H9 (cell line): ENCODE data around the gene RBM15. TPM values are rescaled to one million over a fixed set of nuclear protein-coding genes. Genes with fewer than 3 reads are reported as not detected.

Experiments used
- DNase-seq: peaks from one replicate; pipeline ENCODE4 v3.0.0-alpha.2; 2017
- H2AFZ ChIP-seq: one replicate; pipeline ENCODE4 v1.6.1; 2013; ENCODE audit warnings: mild to moderate bottlenecking, low read length, control low read depth, moderate library complexity
- H2AK5ac ChIP-seq: 2 replicates; pipeline ENCODE4 v1.6.1; 2013; ENCODE audit warnings: low read length, control low read depth, mixed read lengths; ENCODE audit not compliant: insufficient read length
- H2BK120ac ChIP-seq: one replicate; pipeline ENCODE4 v1.6.1; 2013; ENCODE audit warnings: low read depth, mild to moderate bottlenecking, low read length, control low read depth, inconsistent platforms; ENCODE audit not compliant: poor library complexity, severe bottlenecking
- H2BK12ac ChIP-seq: 2 replicates; pipeline ENCODE4 v1.6.1; 2013; ENCODE audit warnings: low read length, control low read depth, mixed read lengths, low read depth; ENCODE audit not compliant: insufficient read length
- H2BK15ac ChIP-seq: 2 replicates; pipeline ENCODE4 v1.6.1; 2013; ENCODE audit warnings: low read depth, low read length, control low read depth
- H2BK20ac ChIP-seq: one replicate; pipeline ENCODE4 v1.6.1; 2013; ENCODE audit warnings: low read depth, mild to moderate bottlenecking, low read length, control low read depth, inconsistent platforms; ENCODE audit not compliant: poor library complexity, severe bottlenecking
- H2BK5ac ChIP-seq: 2 replicates; pipeline ENCODE4 v1.6.1; 2013; ENCODE audit warnings: low read length, control low read depth, mixed read lengths; ENCODE audit not compliant: insufficient read length
- H3K14ac ChIP-seq: 2 replicates; pipeline ENCODE4 v1.6.1; 2013; ENCODE audit warnings: low read length, control low read depth; ENCODE audit not compliant: insufficient read depth
- H3K18ac ChIP-seq: 2 replicates; pipeline ENCODE4 v1.6.1; 2013; ENCODE audit warnings: low read depth, mild to moderate bottlenecking, mixed read lengths, low read length, control low read depth; ENCODE audit not compliant: insufficient read length
- H3K23ac ChIP-seq: 2 replicates; pipeline ENCODE4 v1.6.1; 2013; ENCODE audit warnings: low read length, control low read depth, mixed read lengths, low read depth; ENCODE audit not compliant: insufficient read length
- H3K23me2 ChIP-seq: 2 replicates; pipeline ENCODE4 v1.6.1; 2013; ENCODE audit warnings: low read depth, mild to moderate bottlenecking, mixed read lengths, low read length, control low read depth; ENCODE audit not compliant: insufficient read length, poor library complexity, severe bottlenecking
- H3K27ac ChIP-seq: 2 replicates; pipeline ENCODE4 v1.5.1; 2013; ENCODE audit warnings: low read length, control low read depth, mixed read lengths, low read depth; ENCODE audit not compliant: insufficient read length
- H3K27me3 ChIP-seq: 2 replicates; pipeline ENCODE4 v1.6.1; 2013; ENCODE audit warnings: low read length, control low read depth, inconsistent platforms; ENCODE audit not compliant: insufficient read depth
- H3K4ac ChIP-seq: 2 replicates; pipeline ENCODE4 v1.6.1; 2013; ENCODE audit warnings: low read depth, mild to moderate bottlenecking, control low read depth, inconsistent platforms, low read length, moderate library complexity
- H3K4me1 ChIP-seq: 2 replicates; pipeline ENCODE4 v1.6.1; 2013; ENCODE audit warnings: low read length, control low read depth, inconsistent platforms; ENCODE audit not compliant: insufficient read depth
- H3K4me2 ChIP-seq: 2 replicates; pipeline ENCODE4 v1.6.1; 2013; ENCODE audit warnings: low read length, control low read depth, mixed read lengths; ENCODE audit not compliant: insufficient read length, insufficient read depth
- H3K56ac ChIP-seq: 2 replicates; pipeline ENCODE4 v1.6.1; 2013; ENCODE audit warnings: low read depth, mild to moderate bottlenecking, mixed read lengths, low read length, control low read depth; ENCODE audit not compliant: insufficient read length
- H3K79me1 ChIP-seq: 2 replicates; pipeline ENCODE4 v1.6.1; 2013; ENCODE audit warnings: low read depth, mild to moderate bottlenecking, moderate library complexity, low read length, control low read depth, inconsistent platforms; ENCODE audit not compliant: insufficient read depth, poor library complexity, severe bottlenecking
- H3K79me2 ChIP-seq: 2 replicates; pipeline ENCODE4 v1.6.1; 2013; ENCODE audit warnings: low read length, control low read depth, inconsistent platforms; ENCODE audit not compliant: insufficient read depth
- H3K9ac ChIP-seq: 2 replicates; pipeline ENCODE4 v1.6.1; 2013; ENCODE audit warnings: low read length, control low read depth, mixed read lengths; ENCODE audit not compliant: insufficient read length; ENCODE audit errors: extremely low read depth
- H3K9me3 ChIP-seq: one replicate; pipeline ENCODE4 v1.6.1; 2013; ENCODE audit warnings: low read depth, low read length, inconsistent platforms; ENCODE audit not compliant: control insufficient read depth
- H3T11ph ChIP-seq: one replicate; pipeline ENCODE4 v1.6.1; 2013; ENCODE audit warnings: mild to moderate bottlenecking, low read length, control low read depth, inconsistent platforms
- H4K20me1 ChIP-seq: one replicate; pipeline ENCODE4 v1.6.1; 2013; ENCODE audit not compliant: control insufficient read depth, insufficient read length, insufficient read depth
- H4K5ac ChIP-seq: 2 replicates; pipeline ENCODE4 v1.6.1; 2013; ENCODE audit warnings: low read depth, mild to moderate bottlenecking, mixed read lengths, low read length, control low read depth; ENCODE audit not compliant: insufficient read length
- H4K8ac ChIP-seq: replicated peaks from 2 replicates; pipeline ENCODE4 v1.6.1; 2013; ENCODE audit warnings: low read length, control low read depth, mixed read lengths, low read depth; ENCODE audit not compliant: insufficient read length
- H4K91ac ChIP-seq: 2 replicates; pipeline ENCODE4 v1.6.1; 2013; ENCODE audit warnings: low read depth, mild to moderate bottlenecking, moderate library complexity, mixed read lengths, low read length, control low read depth; ENCODE audit not compliant: insufficient read length
- H3K27ac Mint-ChIP-seq, 3 experiments: 2 replicates in 2 of 3; 3 replicates in 1 of 3; pipeline ENCODE4 v1.8.0; 2020 to 2021; ENCODE audit warnings: mixed read lengths in 3 of 3, mild to moderate bottlenecking in 1 of 3, moderate library complexity in 1 of 3
- H3K27me3 Mint-ChIP-seq: 2 replicates; pipeline ENCODE4 v1.8.0; 2021; ENCODE audit warnings: low read depth, mild to moderate bottlenecking, moderate library complexity, mixed read lengths
- H3K36me3 Mint-ChIP-seq, 3 experiments: 2 replicates in 2 of 3; 3 replicates in 1 of 3; pipeline ENCODE4 v1.8.0; 2020 to 2021; ENCODE audit warnings: low read depth in 3 of 3, mixed read lengths in 3 of 3; ENCODE audit not compliant: insufficient read depth in 1 of 3
- H3K4me1 Mint-ChIP-seq, 2 experiments: 2 replicates each; pipeline ENCODE4 v1.8.0; 2020; ENCODE audit warnings: mixed read lengths in 2 of 2
- H3K4me3 Mint-ChIP-seq, 2 experiments: 2 replicates in 1 of 2; 3 replicates in 1 of 2; pipeline ENCODE4 v1.8.0; 2020 to 2021; ENCODE audit warnings: mild to moderate bottlenecking in 2 of 2, mixed read lengths in 2 of 2, moderate library complexity in 1 of 2
- H3K9me3 Mint-ChIP-seq, 2 experiments: 2 replicates in 1 of 2; 3 replicates in 1 of 2; pipeline ENCODE4 v1.8.0; 2020; ENCODE audit warnings: mild to moderate bottlenecking in 2 of 2, mixed read lengths in 2 of 2, moderate library complexity in 1 of 2
- WGBS: extraction: QIAGEN DNeasy Blood & Tissue Kit; methylation state at CpG from one replicate; pipeline ENCODE4 v1.1.7; 2013; ENCODE audit warnings: missing lambda C conversion rate, low lambda C conversion rate, mixed read lengths; ENCODE audit not compliant: insufficient read length; ENCODE audit errors: extremely low coverage; 5-methylcytosine and 5-hydroxymethylcytosine counted together
- total RNA-seq: library from RNA; stranded (reverse); gene quantifications from 2 replicates; pipeline ENCODE4 v1.2.1, GENCODE V29; 2021
- TF ChIP-seq, protein P1 (sequence below): fragments of 200-600 bp; sonication (generic); conservative IDR thresholded peaks from 3 replicates; pipeline ENCODE4 v1.8.0; 2021; ENCODE audit warnings: antibody characterized with exemption, mild to moderate bottlenecking

The RBM15 gene
- total RNA-seq, 1 experiment from 2014 or later = 62.0 TPM

GRCh38 chr1:110309139-110309538, 30.0 kb upstream of the RBM15 start:
- H3K18ac ChIP-seq = no peak overlapping the region
- no peak overlapping the region for H3K9ac ChIP-seq
- H3T11ph ChIP-seq = no peak overlapping the region
- no peak overlapping the region for H4K8ac ChIP-seq
- H3K79me1 ChIP-seq = no peaks in the 10 kb centered on the region
- no peak overlapping the region for H2BK5ac ChIP-seq
- no peaks in the 10 kb centered on the region for H3K27me3 ChIP-seq
- no peaks in the 10 kb centered on the region for H3K23me2 ChIP-seq
- H4K20me1 ChIP-seq = no peaks in the 10 kb centered on the region
- no peaks in the 10 kb centered on the region; the same call in 1 of the 2 replicates for H3K4me1 ChIP-seq
- Mint-ChIP-seq H3K4me1 (peaks cover 19 to 21% of the 10 kb centered on the region in 2 experiments), H3K27ac (no peak overlapping the region), H3K4me3 (no peak overlapping the region), H3K9me3 (no peaks in the 10 kb centered on the region), H3K36me3 (no peaks in the 10 kb centered on the region), H3K27me3 (peaks cover 9% of the 10 kb centered on the region)
- H4K5ac ChIP-seq = no peak overlapping the region
- no peak overlapping the region for H3K4me2 ChIP-seq
- no peak overlapping the region for H3K27ac ChIP-seq
- no peak overlapping the region for H2AFZ ChIP-seq
- no peak overlapping the region for H2BK20ac ChIP-seq
- TF ChIP-seq, protein P1, sequence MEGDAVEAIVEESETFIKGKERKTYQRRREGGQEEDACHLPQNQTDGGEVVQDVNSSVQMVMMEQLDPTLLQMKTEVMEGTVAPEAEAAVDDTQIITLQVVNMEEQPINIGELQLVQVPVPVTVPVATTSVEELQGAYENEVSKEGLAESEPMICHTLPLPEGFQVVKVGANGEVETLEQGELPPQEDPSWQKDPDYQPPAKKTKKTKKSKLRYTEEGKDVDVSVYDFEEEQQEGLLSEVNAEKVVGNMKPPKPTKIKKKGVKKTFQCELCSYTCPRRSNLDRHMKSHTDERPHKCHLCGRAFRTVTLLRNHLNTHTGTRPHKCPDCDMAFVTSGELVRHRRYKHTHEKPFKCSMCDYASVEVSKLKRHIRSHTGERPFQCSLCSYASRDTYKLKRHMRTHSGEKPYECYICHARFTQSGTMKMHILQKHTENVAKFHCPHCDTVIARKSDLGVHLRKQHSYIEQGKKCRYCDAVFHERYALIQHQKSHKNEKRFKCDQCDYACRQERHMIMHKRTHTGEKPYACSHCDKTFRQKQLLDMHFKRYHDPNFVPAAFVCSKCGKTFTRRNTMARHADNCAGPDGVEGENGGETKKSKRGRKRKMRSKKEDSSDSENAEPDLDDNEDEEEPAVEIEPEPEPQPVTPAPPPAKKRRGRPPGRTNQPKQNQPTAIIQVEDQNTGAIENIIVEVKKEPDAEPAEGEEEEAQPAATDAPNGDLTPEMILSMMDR = no peak
- H2BK12ac ChIP-seq = no peak overlapping the region
- no peak overlapping the region for H4K91ac ChIP-seq
- H2AK5ac ChIP-seq = no peak overlapping the region
- no peak overlapping the region for H3K56ac ChIP-seq
- no peaks in the 10 kb centered on the region for H3K9me3 ChIP-seq
- H3K14ac ChIP-seq = no peak overlapping the region
- whole genome bisulfite sequencing = no CpG with 5 or more reads among the region's 1 CpG
- H3K23ac ChIP-seq = no peak overlapping the region
- H2BK15ac ChIP-seq = no peak overlapping the region
- no peak for DNase-seq
- H3K4ac ChIP-seq = no peak overlapping the region
- H2BK120ac ChIP-seq = no peak overlapping the region
- no peaks in the 10 kb centered on the region for H3K79me2 ChIP-seq
